BJ (cell line): ENCODE data around the gene KCNA3. TPM values are rescaled to one million over a fixed set of nuclear protein-coding genes. Genes with fewer than 3 reads are reported as not detected.

ENCODE experiments used
- CTCF ChIA-PET: fragments of 350-600 bp; formaldehyde crosslinking; extraction: SDS; loops from one replicate; lab custom pipeline; 2021; ENCODE audit warnings: antibody characterized with exemption, inconsistent platforms; lab: Yijun Ruan, JAX
- POLR2A ChIA-PET: fragments of 300-600 bp; sonication (Branson Sonifier 250); formaldehyde crosslinking; extraction: SDS; loops from one replicate; lab custom pipeline; 2021; ENCODE audit warnings: antibody characterized with exemption; lab: Charles Lee
- DNase-seq: peaks from one replicate; pipeline ENCODE4 v3.0.0-alpha.2; 2011; ENCODE audit warnings: low read depth
- H3K27me3 ChIP-seq: 2 replicates; pipeline ENCODE4 v1.6.0; 2011; ENCODE audit warnings: low read length; ENCODE audit not compliant: control insufficient read depth, insufficient read depth
- H3K36me3 ChIP-seq: 2 replicates; pipeline ENCODE4 v1.5.1; 2011; ENCODE audit warnings: low read length; ENCODE audit not compliant: control insufficient read depth, insufficient read depth
- H3K4me3 ChIP-seq: 2 replicates; pipeline ENCODE4 v1.5.1; 2011; ENCODE audit warnings: low read depth, mild to moderate bottlenecking, control low read depth, low read length
- CTCF ChIP-seq: IDR thresholded peaks from 2 replicates; pipeline ENCODE4 v1.5.1; 2011; ENCODE audit warnings: low read depth, mild to moderate bottlenecking, control low read depth, inconsistent platforms, low read length, moderate library complexity; ENCODE audit not compliant: insufficient read depth
- polyA plus RNA-seq: library from polyadenylated mRNA; depleted of rRNA; stranded (reverse); fragments of >200 nt; gene quantifications from 2 replicates; pipeline ENCODE4 v1.2.3, GENCODE V29; 2011; rRNA removed

The KCNA3 gene
- polyA plus RNA-seq, 1 experiment, result 0.39 TPM

- ChIA-PET CTCF (interaction anchor here (0.9 to 5.1 kb wide), 5 partner anchors 9 to 160 kb away, joined by 3 to 66 read pairs (median 4); no protein-coding TSS in a partner anchor), POLR2A (no interaction called here)
- no peaks in the 10 kb centered on the region for H3K36me3 ChIP-seq
- no peak for DNase-seq
- no peak for TF ChIP-seq CTCF
- no peaks in the 10 kb centered on the region for H3K27me3 ChIP-seq
- no peak overlapping the region for H3K4me3 ChIP-seq
Observed at GRCh38 chr1:110628323-110629105, 46.2 kb downstream of the KCNA3 start.

DNA sequence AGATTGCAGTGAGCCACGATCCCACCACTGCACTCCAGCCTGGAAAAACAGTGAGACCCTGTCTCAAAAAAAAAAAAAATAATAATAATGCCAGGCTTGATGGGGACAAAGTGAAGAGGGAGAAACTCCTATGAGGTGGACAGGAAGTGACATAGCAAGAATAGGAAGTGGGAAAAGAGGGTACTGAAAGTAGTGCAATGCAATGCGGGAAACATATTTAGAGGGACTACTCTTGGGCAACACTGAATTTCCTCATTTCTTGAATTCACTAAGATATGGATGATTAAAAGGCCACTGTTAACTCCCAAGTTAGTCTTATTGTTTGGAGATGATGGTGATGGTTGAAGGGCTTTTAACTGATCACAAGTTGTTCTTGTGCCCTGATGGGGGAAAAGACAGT lies 47.0 kb downstream of the KCNA3 start:
- no peak for TF ChIP-seq CTCF
- POLR2A ChIA-PET, result no interaction called here
- no peak overlapping the region for H3K4me3 ChIP-seq
- no peak for DNase-seq
- no peaks in the 10 kb centered on the region for H3K27me3 ChIP-seq
- H3K36me3 ChIP-seq, result no peaks in the 10 kb centered on the region
- CTCF ChIA-PET, result interaction anchor here (2.3 to 5.1 kb wide), 2 partner anchors 8 to 138 kb away, joined by 13 to 66 read pairs; no protein-coding TSS in a partner anchor

DNA sequence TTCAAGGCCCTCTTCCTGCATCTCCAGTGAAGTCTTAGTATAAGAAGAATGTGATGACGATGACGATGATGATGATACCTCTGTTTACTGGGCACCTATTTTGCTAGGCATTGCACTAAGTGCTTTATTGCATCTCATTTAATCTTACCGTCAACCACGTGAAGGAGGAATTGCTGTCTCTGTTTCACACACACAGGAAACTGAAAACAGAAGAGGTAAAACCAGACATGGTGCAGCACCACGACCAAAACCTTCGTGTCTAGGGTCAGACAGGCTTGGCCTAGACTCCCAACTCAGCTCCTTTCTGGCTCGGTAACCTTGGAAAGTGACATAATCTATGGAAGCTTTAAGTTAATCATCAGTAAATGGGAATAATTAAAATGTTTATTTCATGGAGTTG lies 47.9 kb downstream of the KCNA3 start:
- CTCF ChIA-PET, result interaction anchor here (0.5 to 1.9 kb wide), 2 partner anchors 130 to 139 kb away, joined by 3 to 5 read pairs; no protein-coding TSS in a partner anchor
- no peak for TF ChIP-seq CTCF
- H3K4me3 ChIP-seq, result no peak overlapping the region

More for the DNA sequence above, 47.9 kb downstream of the KCNA3 start:
- H3K27me3 ChIP-seq, result no peaks in the 10 kb centered on the region
- H3K36me3 ChIP-seq, result no peaks in the 10 kb centered on the region
- POLR2A ChIA-PET, result no interaction called here
- DNase-seq, result no peak

Other genes starting within 250 kb of the KCNA3 start
- gene PROK1, start 223.8 kb downstream of the KCNA3 start, polyA plus RNA-seq, result not detected in 2 replicates
- not detected in 2 replicates for gene KCNA10, start 155.8 kb downstream of the KCNA3 start, polyA plus RNA-seq
- gene KCNA2, start 68.6 kb downstream of the KCNA3 start, polyA plus RNA-seq, result not detected in 2 replicates
- gene CD53, start 198.2 kb upstream of the KCNA3 start, polyA plus RNA-seq, result not detected in 2 replicates